ENCODE results near the gene CKLF.

The CKLF gene

DNA sequence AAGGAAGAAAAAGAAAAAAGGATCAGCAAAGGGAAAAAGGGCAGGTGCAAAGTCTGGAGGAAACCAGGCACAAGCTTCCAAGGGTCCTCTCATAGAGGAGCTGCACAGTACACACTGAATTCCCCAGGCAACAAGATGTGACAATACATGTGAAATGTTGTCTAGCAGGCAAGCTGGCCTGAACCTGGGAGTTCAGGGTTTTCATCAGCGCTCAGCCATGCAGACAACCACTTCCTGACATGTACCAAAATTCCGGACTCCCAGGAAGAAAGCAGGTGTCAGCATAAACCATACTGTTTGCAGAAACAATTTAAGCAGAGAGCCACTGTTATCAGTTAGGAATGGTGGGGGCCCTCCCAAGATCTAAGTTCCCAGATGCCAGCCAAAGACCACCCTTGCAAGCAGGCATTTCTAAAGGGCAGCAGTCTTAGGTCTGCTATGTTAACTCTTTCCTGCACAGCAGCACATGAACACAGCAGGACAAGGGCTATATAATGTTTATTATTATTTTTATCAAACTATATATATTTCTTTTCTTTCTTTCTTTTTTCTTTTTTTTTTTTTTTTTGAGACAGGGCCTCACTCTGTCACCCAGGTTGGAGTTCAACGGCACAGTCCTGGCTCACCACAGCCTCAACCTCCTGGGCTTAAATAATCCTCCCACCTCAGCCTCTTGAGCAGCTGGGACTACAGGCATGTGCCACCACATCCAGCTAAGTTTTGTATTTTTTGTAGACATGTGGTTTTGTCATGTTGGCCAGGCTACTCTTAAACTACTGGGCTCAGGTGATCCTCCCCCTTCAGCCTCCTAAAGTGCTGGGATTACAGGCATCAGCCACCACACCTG lies 12.5 kb upstream of the CKLF start:
- DNase-seq = peak in 1 of 10 donors; percentile 30

DNA sequence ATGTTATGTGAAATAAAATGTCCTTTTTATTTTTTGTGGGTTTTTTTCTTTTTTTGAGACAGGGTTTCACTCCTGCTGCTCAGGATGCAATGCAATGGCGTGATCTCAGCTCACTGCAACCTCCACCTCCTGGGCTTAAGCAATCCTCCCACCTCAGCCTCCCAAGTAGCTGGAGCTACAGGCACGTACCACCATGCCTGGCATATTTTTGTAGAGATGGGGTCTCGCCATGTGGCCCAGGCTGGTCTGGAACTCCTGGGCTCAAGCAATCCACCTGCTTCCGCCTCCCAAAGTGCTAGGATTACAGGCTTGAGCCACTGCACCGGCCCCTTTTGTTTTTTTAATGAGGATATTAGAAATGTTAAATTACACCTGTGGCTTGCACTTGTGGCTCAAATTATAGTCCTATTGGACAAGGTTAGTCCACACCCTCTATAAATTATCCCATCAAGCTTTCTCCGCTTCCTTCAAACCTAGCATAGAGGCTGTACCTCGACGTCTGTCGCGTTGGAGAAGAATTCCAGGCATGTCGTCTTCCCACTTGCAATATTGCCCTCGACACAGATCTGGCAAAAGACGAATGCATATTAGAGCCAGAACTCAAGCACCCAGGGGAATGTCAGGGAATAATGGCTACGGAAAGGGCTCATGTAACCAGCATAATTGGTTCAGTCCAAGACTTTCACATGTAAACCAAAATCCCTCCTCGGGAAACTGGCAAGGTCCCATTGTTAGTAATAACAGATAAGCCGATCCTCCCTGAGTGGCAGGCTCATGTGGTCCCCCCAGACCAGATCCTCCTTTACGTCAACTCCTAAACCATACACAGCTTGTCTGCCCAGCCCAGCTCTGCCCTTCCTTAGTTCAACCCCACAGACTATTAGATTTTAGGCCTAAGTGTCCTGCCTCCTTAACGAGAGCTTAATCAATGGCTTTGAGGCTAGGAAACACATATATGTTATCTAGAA lies 10.7 kb upstream of the CKLF start:
- DNase-seq = peak in 1 of 10 donors; percentile 4

More for the DNA sequence above, 12.5 kb upstream of the CKLF start:
- intact Hi-C loops (cut with DNase I) = no loop called here

DNA sequence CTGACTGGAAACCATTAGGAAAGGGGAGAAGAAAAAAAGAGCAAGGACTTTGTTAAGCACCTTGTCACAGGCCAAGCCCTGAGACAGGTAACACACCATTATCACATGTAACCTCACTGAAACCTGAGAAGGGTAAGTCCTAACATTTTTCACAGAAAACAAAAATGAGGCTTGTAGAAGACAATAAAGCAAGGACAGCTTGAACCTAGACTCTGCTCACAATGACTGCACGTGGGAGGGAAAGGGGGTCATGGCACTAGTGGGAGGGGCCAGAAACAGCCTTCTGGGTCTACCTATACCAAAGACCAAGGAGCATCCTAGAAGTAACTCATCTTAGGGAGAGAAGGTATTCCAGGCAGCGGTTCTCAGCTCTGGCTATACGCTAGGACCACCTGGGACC lies 10.0 kb upstream of the CKLF start:
- DNase-seq = peak in 1 of 10 donors; percentile 25
- intact Hi-C loops (cut with DNase I) = no loop called here

More for the DNA sequence above, 10.7 kb upstream of the CKLF start:
- intact Hi-C loops (cut with DNase I) = no loop called here

DNA sequence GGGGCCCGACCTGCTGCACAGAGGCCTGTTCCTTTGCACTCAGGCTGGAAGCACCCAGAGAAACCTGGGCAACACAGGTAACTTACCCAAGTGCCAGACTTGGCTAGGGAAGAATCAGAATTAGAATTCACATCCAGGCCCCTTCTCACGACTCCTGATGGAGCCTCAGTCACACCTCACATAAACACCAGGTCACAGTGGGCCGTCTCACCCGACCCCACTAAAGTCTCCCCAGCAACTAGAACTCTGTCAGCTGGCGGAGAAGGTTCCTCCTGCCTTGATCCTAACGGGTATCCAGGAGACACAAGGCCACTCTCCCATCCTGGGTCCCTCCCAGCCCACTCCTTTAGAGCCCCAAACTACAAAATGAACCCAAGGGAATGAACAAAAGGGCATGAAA lies 8.8 kb upstream of the CKLF start:
- intact Hi-C loops (cut with DNase I) = no loop called here
- peak in 1 of 10 donors; percentile 24 for DNase-seq

DNA sequence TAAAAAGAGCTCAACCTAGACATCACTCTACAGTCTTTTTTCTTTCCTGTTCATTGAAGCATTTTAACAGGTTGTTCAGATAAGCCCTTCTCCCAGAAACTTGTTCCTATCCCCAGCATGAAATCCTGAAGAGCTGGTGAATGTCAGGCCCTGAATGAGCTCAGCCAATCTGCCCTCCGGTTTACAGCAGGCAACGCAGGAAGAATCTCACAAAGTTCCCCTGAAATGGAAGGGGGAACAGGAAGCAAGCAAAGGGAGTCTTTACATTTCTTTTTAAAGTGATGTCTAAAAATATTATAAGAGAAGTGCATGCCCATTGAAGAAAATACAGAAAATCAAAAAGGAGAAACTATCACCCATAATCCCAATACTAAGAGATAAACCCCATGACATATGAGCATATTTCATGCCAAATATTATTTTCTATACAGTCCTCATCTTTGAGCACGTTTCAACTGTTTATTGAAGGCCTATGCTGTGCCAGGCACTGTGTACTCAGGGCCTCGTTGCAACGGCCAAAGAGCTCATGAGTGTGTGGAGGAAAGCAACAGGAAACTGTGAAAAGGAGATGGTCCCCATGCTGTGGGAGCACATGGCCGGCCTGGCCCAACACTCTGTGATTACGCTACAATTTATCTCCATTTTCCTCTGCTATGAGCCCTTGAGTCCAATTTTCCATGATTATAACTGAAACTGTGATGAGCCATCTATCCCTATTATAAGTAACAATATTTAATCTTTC lies 8.2 kb upstream of the CKLF start:
- intact Hi-C loops (cut with DNase I) = no loop called here
- DNase-seq = peak in 1 of 10 donors; percentile 49

DNA sequence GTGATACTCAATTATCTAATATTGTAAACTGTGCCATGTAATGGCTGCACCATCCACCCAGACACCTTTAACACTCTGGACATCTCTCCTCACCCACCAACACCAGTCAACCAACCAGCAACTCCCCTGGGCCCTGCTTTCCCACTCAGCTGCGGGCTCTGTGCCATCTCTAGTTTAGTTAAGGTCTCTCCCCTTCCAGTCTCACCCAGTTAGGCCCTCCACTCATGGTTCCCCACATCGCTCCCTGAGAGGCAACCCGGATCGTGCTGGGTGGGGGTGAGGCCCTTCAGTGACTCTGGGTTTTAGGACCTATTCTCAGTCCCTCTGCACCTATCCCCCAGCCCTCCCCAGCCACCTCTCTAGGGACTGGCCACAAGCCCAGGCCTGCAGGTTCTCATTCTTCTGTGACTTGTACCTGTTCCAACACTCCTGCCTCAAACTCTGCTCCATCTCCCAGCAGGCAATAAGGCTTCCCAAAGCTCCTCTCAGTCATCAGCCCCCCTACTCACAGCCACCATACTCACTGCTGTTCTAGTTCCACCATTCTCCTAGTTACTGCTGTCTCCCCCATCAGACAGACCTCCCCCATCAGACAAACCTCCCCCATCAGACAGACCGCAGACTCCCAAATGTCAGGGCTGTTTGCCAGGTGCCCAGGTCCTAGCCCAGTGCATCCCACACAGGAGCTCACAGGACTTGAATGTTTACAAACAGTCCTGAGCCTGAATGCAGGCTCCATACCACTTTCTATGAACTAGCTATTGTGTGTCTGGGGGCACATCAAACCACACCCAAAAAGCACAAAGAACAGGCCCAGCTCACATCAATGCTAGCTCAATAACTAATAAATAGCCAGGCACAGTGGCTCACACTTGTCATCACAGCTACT lies 5.0 kb upstream of the CKLF start:
- DNase-seq = peak in 1 of 10 donors; percentile 55
- intact Hi-C loops (cut with DNase I) = no loop called here

DNA sequence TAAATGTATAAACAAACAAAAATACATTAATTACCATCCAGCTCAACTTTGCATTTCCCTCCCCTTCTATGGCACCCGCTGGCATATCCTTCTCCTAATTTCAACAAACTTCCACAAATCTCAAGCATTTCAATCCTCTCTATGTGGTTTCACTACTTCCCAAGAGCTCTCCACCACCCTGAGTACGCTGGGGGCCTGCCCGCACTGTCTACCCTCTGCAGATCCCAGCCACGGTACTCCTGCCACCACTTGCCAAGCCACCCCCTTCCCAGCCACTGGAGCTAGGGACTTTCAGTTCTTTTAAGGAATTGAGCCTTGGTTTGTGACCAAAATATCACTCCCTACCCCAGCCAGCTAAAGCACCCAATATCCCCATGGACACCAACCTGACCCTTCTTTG lies 4.3 kb upstream of the CKLF start:
- intact Hi-C loops (cut with DNase I) = loop anchor here (2.0 kb wide), 1 partner anchor 31 kb away; no protein-coding TSS in a partner anchor
- DNase-seq = peak in 1 of 10 donors; percentile 69

DNA sequence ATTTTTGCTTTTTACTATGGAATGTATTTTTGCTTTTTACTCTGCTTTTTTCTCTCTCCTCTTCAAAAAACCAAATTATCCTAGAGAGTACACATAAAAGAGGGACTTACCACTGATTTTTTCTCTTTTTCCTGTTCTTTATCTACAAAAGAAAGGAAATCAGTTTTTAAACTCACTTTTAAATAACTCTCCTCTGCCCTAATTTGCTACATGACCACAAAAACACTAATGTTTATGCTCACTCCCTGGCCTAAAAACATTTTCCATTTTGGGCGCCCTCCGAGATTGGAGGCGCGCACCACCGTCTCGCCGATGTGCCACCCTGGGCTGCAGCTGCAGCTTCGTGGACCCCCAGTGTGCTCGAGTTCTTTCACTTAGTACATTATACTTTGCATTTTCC lies 3.5 kb upstream of the CKLF start:
- DNase-seq = no peak
- intact Hi-C loops (cut with DNase I) = loop anchor here (2.0 kb wide), 1 partner anchor 32 kb away; no protein-coding TSS in a partner anchor

DNA sequence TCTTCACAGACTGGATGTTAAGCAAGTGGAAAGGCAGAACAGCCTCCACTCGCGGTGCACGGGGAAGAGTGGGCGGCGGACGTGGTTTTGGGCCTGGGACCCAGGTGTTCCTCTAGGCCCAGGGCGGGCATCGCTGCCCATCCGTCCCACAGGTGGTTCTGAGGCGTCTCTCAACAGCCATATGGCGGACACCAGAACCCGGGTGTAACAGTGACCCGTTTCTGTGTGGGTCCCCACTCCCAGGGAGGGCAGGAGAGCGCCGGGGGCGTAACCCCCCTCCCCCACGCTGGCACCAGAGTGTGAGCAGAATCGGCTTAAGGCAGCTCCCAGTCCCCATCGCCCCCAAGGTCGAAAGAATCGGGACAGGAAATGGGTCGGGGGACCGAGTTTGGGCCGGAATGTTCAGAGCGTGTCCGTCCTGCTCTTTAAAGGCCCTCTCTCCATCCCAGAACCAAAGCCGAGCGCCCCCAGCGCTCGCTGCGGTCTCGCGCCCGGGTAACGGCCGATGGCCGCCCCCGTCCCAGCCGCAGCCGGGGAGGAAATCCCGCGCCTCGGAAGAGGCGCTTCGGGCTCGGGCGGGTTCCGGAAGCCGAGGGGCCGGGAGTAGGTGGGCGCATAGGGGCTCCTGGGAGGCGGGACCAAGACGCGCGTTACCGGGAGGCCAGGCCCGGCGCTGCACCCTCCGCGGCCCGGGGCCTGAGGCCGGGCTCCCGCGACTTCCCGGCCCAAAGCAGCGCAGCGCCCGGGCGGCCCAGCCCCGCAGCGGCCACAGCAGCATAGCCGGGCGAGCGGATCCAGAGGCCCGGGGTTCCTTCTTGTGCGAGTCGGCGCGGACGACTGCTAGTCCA lies 2.9 kb upstream of the CKLF start, which contains the start of gene TK2:
TK2 (minus strand) TSS at position 839 of the 848 bp plus-strand sequence; CDS start at position 778, 61 bp downstream.
- peak; percentile 40 to 94 (median 64) for DNase-seq
- intact Hi-C loops (cut with DNase I) = loop anchor here (2.0 to 5.0 kb wide), 2 partner anchors 33 to 323 kb away; no protein-coding TSS in a partner anchor

DNA sequence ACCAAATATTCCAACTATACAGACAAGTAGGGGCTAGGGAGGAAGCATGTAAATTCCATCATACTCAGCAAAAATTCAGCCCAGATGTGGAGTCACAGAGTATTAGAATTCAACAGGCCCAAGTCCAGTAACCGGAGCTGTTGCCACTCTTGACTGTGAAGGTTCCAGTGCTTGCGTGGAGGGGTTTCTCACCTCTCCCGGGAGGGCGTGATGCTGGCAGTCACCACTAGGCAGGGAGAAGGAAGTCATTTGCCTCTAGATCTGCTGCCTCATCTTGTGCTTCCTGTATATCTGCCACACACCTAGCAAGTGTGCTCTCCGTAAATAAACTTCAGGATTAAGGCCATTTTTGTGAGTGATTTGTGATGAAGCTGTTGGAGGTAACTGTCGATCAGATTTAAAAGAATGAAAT lies 1.0 kb upstream of the CKLF start:
- DNase-seq = peak in 1 of 10 donors; percentile 59
- intact Hi-C loops (cut with DNase I) = loop anchor here (5.0 kb wide), 1 partner anchor 321 kb away; no protein-coding TSS in a partner anchor

DNA sequence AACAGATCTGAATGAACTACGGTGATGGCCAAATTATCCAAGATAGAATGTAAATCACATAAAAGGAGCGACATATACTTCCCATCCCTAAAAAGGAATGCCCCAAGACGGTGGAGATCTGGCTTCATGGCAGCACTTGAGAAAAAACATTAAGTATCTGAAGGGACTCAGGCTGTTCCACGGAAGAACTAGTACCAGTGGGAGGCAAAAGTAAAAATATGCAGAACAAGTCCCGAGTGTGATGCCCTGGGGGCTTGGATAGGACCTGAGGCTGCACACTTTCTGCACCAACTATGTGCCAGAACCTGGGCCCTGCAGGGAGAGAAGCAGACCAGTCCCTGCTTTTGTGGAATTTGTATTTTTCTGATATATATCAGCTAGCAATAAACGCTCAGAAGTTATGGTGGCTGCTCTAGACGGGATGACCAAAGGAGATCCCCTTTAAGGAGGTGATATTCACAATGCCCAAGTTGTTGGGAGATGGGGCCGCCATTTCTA lies 539 bp upstream of the CKLF start:
- intact Hi-C loops (cut with DNase I) = loop anchor here (5.0 kb wide), 1 partner anchor 320 kb away; no protein-coding TSS in a partner anchor

DNA sequence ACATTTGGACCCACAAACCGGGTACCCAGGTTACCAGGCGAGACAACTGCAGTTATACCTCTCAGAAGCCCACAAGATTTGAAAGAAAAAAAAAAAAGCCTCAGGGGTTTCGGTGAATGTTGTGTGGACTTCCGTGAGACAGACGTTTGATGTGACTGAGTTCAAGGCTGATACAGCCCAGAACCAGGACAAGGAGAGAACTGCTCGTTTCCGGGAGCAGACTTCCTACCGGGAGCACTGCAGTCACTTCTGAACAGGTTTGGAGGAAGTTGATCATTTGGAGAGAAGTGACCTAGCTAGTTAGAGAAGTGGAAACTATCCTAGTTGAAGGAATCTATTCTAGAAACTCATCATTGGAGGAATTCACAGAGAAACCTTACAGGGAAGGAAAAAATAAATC lies 847 bp downstream of the CKLF start:
- no peak for DNase-seq
- intact Hi-C loops (cut with DNase I) = loop anchor here (5.0 kb wide), 1 partner anchor 319 kb away; no protein-coding TSS in a partner anchor

More for the DNA sequence above, 539 bp upstream of the CKLF start:
- no peak for DNase-seq

DNA sequence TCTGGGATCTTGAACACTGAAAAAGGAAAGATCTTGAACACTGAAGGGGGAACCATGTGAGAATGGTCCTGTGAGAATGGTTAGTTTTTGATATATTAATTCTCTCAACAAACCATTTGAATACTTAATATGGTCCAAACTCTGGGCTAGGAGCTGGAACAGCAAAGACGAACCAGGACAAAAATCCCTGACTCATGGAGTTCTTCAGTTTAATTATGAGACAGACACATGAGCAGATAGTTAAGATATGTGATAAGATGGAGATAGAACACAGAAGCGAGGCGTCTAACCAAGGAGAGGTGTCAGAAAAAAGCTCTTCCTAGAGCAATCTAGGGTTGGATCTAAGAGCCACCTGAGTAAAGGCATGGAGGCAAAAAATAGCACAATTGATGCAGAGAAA lies 1.6 kb downstream of the CKLF start:
- DNase-seq = no peak
- intact Hi-C loops (cut with DNase I) = loop anchor here (5.0 kb wide), 1 partner anchor 318 kb away; no protein-coding TSS in a partner anchor

DNA sequence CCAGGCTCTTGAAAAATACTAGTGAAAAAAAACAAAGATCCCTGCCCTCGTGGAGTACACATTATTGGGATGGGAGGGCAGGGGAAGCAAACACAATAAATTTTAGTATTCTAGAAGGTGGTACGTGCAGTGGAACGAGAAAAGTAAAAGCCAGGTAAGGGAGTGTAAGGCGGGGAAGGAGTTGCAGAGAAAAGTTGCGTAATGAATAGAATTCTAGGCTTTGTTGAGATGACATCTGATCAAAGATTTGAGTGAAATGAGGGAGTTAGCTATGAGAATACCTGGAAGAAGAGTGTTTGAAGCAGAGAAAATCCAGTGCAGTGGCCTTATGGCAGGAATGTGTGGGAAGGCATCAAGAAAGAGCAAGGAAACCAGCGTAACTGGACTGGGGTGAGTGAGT lies 2.1 kb downstream of the CKLF start:
- DNase-seq = no peak
- intact Hi-C loops (cut with DNase I) = loop anchor here (5.0 kb wide), 1 partner anchor 318 kb away; no protein-coding TSS in a partner anchor

DNA sequence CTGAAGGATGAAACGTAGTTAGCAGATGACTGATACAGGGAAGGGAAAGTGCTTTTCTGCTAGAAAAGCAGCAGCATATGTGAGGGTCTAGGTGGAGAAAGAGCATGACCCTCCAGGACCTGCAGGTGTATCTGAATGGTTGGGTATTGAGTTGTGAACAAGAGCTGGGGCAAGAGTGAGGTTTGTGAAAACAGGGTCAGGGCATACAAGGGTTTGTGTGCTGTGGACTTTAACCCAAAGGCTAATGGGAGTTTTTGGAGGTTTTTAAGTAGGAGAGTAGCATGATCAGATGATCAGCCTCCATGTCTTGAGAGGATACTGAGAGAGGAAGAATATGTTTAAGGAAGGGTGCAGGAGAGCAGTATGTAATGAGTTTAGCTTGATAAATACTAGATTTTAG lies 7.7 kb downstream of the CKLF start:
- intact Hi-C loops (cut with DNase I) = no loop called here
- DNase-seq = no peak

DNA sequence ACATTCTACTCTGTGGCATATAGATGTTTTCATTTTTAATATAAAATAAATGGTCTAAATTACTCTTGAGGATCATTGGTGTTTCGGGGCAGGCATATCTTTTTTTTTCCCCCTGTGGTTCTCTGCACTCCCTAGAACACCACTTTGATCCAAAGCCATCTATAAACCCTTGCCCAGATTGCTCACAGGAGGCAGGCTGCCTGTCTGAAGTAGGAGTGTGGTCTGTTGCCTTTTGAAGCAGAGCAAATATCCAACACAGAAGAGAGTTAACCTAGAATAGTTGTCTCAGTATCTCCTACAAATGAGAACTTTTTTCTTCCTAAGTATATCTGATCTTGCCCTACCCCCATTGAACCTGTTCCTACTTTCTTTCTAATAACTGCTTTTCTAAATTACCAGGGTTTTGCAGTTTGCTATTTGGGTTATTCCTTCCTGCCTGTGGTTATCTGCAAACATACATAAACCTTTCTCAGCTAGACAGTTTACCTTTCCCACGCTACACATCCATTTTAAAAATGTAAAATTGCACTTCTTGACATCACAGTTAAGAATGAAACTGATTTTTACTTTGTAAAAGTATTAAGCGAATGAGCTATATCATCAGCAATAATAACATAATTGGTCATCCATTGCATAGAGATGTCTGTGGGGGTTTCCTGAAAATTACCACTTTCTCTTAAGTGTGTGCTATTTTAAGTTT lies 9.2 kb downstream of the CKLF start:
- intact Hi-C loops (cut with DNase I) = no loop called here
- no peak for DNase-seq

DNA sequence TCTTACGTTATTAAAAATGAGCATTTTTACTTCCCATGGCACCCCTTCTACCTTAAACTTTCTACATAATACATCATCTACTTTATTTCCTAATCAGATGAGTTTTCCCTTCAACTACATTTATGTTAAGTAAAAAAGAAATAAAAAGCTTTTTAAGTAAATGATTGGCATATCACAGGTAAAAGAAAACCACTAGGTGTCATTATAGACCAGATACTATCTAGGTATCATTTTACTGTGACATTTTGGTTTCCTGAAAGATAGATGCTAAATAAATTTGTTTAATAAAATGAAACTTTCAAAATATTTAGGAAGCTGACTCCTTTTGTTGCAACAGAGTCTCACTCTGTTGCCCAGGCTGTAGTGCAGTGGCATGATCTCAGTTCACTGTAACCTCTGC lies 10.0 kb downstream of the CKLF start:
- DNase-seq = no peak
- intact Hi-C loops (cut with DNase I) = no loop called here

All from posterior cingulate gyrus (tissue), 11 donors.